GF-D8 (cell line): Measurements from ENCODE around the gene SH3BGR.
"Not testable (repeated sequence)": the region's sequence is repeated elsewhere in the genome, so short reads cannot be mapped to it uniquely, and the experiment has no call there.

ENCODE experiments used
- DNase-seq: peaks from one replicate; lab custom pipeline; 2025; lab: John Stamatoyannopoulos, UW

Gene SH3BGR

GRCh38 chr21:39451332-39452206 lies at the start of gene SH3BGR:
Gene SH3BGR, plus strand, starts transcription at chr21:39451970. Its CDS starts 127 bp downstream, at chr21:39452097.
- DNase-seq: no peak

GRCh38 chr21:39406065-39406464 lies 45.7 kb upstream of the SH3BGR start:
- DNase-seq: no peak

- DNase-seq: not testable (repeated sequence)
Observed at GRCh38 chr21:39419204-39419603, 32.6 kb upstream of the SH3BGR start.

GRCh38 chr21:39422527-39423241 lies 29.1 kb upstream of the SH3BGR start:
- DNase-seq: no peak

- DNase-seq: no peak
Observed at GRCh38 chr21:39429445-39429844, 22.3 kb upstream of the SH3BGR start.

GRCh38 chr21:39430016-39430415 lies 21.8 kb upstream of the SH3BGR start:
- no peak for DNase-seq

GRCh38 chr21:39430457-39430856 lies 21.3 kb upstream of the SH3BGR start:
- no peak for DNase-seq

- DNase-seq: no peak
Observed at GRCh38 chr21:39430954-39431353, 20.8 kb upstream of the SH3BGR start.

- no peak for DNase-seq
Observed at GRCh38 chr21:39434950-39435349, 16.8 kb upstream of the SH3BGR start.

- DNase-seq: no peak
Observed at GRCh38 chr21:39439232-39439631, 12.5 kb upstream of the SH3BGR start.

- peak; percentile 42 for DNase-seq
Observed at GRCh38 chr21:39441502-39442475, 10.0 kb upstream of the SH3BGR start.

- DNase-seq: no peak
Observed at GRCh38 chr21:39444421-39445180, 7.2 kb upstream of the SH3BGR start.

GRCh38 chr21:39445321-39446269 lies 6.2 kb upstream of the SH3BGR start, which contains the start of gene LCA5L:
Gene LCA5L, minus strand, starts transcription at chr21:39445778. Its CDS starts 17,285 bp downstream, at chr21:39428493.
- DNase-seq: peak; percentile 89

GRCh38 chr21:39447264-39447663 lies 4.5 kb upstream of the SH3BGR start:
- DNase-seq: no peak

GRCh38 chr21:39452207-39452969 lies 618 bp downstream of the SH3BGR start:
- DNase-seq: no peak

- DNase-seq: no peak
Observed at GRCh38 chr21:39452970-39453342, 1.2 kb downstream of the SH3BGR start.

- DNase-seq: no peak
Observed at GRCh38 chr21:39453571-39454179, 1.9 kb downstream of the SH3BGR start.

- DNase-seq: no peak
Observed at GRCh38 chr21:39454949-39455668, 3.3 kb downstream of the SH3BGR start.
